ENCODE data around the gene HHIP. TPM values are rescaled to one million over a fixed set of nuclear protein-coding genes. Genes with fewer than 3 reads are reported as not detected.

HHIP gene
- total RNA-seq, 2 experiments from 2014 or later = not detected

GRCh38 chr4:144696376-144696775, 50.4 kb downstream of the HHIP start:
- H3K9me3 Mint-ChIP-seq = no peaks in the 10 kb centered on the region
- H3K4me3 Mint-ChIP-seq = no peak overlapping the region
- H3K4me1 Mint-ChIP-seq (ENCODE audit: low read depth) = no peaks in the 10 kb centered on the region
- CTCF ChIA-PET = no interaction called here
- intact Hi-C loops (cut with micrococcal nuclease) = no loop called here
- H3K36me3 Mint-ChIP-seq = no peaks in the 10 kb centered on the region
- H3K27me3 Mint-ChIP-seq = no peaks in the 10 kb centered on the region
- no peak for DNase-seq
- POLR2A ChIA-PET = no interaction called here
- no peak overlapping the region for H3K27ac Mint-ChIP-seq

DNA sequence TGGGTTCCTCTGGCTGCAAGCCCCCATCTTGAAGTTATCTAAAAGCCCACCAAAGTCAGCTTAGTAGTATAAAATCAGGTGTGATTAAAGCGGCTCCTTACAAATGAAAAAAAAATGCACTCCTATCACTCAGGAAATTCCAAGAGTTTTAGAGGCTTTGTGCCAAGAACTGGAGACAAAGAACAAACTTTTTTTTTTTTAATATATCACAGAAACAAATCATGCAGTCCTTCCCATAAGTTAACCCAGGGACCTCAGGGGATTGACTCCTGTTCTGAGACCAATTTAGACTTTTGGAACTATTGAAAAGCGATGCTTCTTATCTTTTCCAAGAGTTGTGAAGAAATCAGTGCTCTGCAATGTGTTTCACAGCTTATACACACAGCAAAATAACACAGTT, 53.6 kb downstream of the HHIP start:
- H3K4me3 Mint-ChIP-seq = no peak overlapping the region
- no peak for DNase-seq
- no peak overlapping the region for H3K27ac Mint-ChIP-seq
- no peaks in the 10 kb centered on the region for H3K27me3 Mint-ChIP-seq
- H3K36me3 Mint-ChIP-seq = no peaks in the 10 kb centered on the region
- ChIA-PET POLR2A (no interaction called here), CTCF (no interaction called here)
- intact Hi-C loops (cut with micrococcal nuclease) = no loop called here
- H3K4me1 Mint-ChIP-seq (ENCODE audit: low read depth) = no peaks in the 10 kb centered on the region
- H3K9me3 Mint-ChIP-seq = no peaks in the 10 kb centered on the region

GRCh38 chr4:144701683-144702233, 55.8 kb downstream of the HHIP start:
- DNase-seq = no peak
- H3K36me3 Mint-ChIP-seq = no peaks in the 10 kb centered on the region
- intact Hi-C loops (cut with micrococcal nuclease) = no loop called here
- no peaks in the 10 kb centered on the region for H3K27me3 Mint-ChIP-seq
- ChIA-PET POLR2A (no interaction called here), CTCF (no interaction called here)
- no peak overlapping the region for H3K27ac Mint-ChIP-seq
- no peaks in the 10 kb centered on the region for H3K9me3 Mint-ChIP-seq
- no peaks in the 10 kb centered on the region for H3K4me1 Mint-ChIP-seq (ENCODE audit: low read depth)
- no peak overlapping the region for H3K4me3 Mint-ChIP-seq

DNA sequence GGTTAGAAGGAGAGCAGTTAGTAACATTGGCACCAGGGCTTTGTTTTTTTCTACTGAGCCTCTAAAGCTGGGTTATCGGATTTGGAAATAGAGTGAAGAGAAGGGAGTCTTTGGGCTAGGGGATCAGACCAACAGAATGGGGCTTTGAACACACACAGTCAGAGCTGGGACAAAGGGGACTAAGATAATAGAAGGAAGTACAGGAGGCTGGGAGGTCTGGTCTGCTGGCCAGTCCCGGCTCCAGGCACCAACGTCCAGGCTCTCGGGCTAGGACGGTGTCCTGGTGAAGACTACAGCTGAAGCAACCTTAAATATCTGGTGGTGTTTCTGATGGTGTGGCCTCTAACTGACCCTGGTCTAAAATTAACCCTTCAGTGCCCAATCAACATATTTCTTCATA, 57.5 kb downstream of the HHIP start:
- H3K27ac Mint-ChIP-seq = no peak overlapping the region
- no peak for DNase-seq
- no peaks in the 10 kb centered on the region for H3K36me3 Mint-ChIP-seq

GRCh38 chr4:144705601-144706590, 59.9 kb downstream of the HHIP start:
- intact Hi-C loops (cut with micrococcal nuclease) = no loop called here
- H3K9me3 Mint-ChIP-seq = no peaks in the 10 kb centered on the region
- no peak overlapping the region for H3K27ac Mint-ChIP-seq
- CTCF ChIA-PET = no interaction called here
- H3K4me3 Mint-ChIP-seq = no peak overlapping the region
- no peaks in the 10 kb centered on the region for H3K27me3 Mint-ChIP-seq
- no peaks in the 10 kb centered on the region for H3K36me3 Mint-ChIP-seq
- no peaks in the 10 kb centered on the region for H3K4me1 Mint-ChIP-seq (ENCODE audit: low read depth)
- POLR2A ChIA-PET = no interaction called here
- no peak for DNase-seq

More for the DNA sequence above, 57.5 kb downstream of the HHIP start:
- Mint-ChIP-seq H3K9me3 (no peaks in the 10 kb centered on the region), H3K4me3 (no peak overlapping the region), H3K27me3 (no peaks in the 10 kb centered on the region), H3K4me1 (ENCODE audit: low read depth) (no peaks in the 10 kb centered on the region)
- CTCF ChIA-PET = no interaction called here
- POLR2A ChIA-PET = no interaction called here
- intact Hi-C loops (cut with micrococcal nuclease) = no loop called here

DNA sequence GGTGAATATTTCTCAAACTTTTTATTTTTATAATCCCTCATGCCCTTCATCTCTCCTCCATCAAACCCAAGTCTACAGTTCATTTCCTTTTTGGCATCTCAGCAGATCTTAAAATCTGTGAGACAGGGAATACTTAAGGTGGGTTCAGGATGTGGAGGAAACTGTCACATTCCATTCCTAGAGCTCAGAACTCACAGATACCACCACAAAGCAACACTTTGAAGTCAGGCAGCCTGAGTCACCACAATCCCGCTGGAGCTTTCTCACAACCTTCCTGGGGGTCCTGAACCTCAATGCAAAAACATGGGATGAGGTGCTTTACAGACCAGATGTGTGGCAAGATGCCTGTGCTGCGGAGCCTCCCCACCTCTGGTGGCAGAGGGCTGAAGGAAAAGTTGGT, 63.2 kb downstream of the HHIP start:
- Mint-ChIP-seq H3K36me3 (no peaks in the 10 kb centered on the region), H3K4me1 (ENCODE audit: low read depth) (no peaks in the 10 kb centered on the region), H3K4me3 (no peak overlapping the region), H3K9me3 (no peaks in the 10 kb centered on the region), H3K27me3 (no peaks in the 10 kb centered on the region), H3K27ac (no peak overlapping the region)
- no peak for DNase-seq
- CTCF ChIA-PET = interaction anchor here (0.7 kb wide), 1 partner anchor 10 kb away, joined by 3 read pairs; no protein-coding TSS in a partner anchor
- POLR2A ChIA-PET = no interaction called here
- intact Hi-C loops (cut with micrococcal nuclease) = no loop called here

- H3K4me3 Mint-ChIP-seq = no peak overlapping the region
- DNase-seq = no peak
- H3K4me1 Mint-ChIP-seq (ENCODE audit: low read depth) = no peaks in the 10 kb centered on the region
- CTCF ChIA-PET = no interaction called here
- intact Hi-C loops (cut with micrococcal nuclease) = no loop called here
- no peaks in the 10 kb centered on the region for H3K9me3 Mint-ChIP-seq
- H3K36me3 Mint-ChIP-seq = no peaks in the 10 kb centered on the region
- POLR2A ChIA-PET = no interaction called here
- H3K27me3 Mint-ChIP-seq = no peaks in the 10 kb centered on the region
- no peak overlapping the region for H3K27ac Mint-ChIP-seq
Measured at GRCh38 chr4:144709793-144710525, 64.0 kb downstream of the HHIP start.

DNA sequence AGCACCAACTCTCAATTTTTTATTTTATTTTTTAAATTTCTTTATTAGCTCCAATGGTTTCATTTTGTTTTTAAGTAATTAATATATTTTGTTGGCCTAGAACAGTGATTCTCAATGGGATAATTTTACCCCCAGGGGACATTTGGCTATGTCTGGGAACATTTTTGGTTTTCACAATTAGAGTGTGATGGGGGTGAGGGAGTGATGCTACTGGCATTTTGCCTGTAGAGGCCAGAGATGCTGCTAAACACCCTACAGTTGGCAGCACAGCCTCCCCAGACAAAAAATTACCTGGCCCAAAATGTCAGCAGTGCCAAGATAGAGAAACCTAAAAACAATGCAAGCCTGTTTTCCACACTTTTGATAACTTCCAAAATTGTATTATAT, 64.6 kb downstream of the HHIP start:
- Mint-ChIP-seq H3K4me3 (no peak overlapping the region), H3K9me3 (no peaks in the 10 kb centered on the region), H3K36me3 (no peaks in the 10 kb centered on the region), H3K4me1 (ENCODE audit: low read depth) (no peaks in the 10 kb centered on the region), H3K27ac (no peak overlapping the region), H3K27me3 (no peaks in the 10 kb centered on the region)
- DNase-seq = no peak
- intact Hi-C loops (cut with micrococcal nuclease) = no loop called here
- CTCF ChIA-PET = no interaction called here
- POLR2A ChIA-PET = no interaction called here

DNA sequence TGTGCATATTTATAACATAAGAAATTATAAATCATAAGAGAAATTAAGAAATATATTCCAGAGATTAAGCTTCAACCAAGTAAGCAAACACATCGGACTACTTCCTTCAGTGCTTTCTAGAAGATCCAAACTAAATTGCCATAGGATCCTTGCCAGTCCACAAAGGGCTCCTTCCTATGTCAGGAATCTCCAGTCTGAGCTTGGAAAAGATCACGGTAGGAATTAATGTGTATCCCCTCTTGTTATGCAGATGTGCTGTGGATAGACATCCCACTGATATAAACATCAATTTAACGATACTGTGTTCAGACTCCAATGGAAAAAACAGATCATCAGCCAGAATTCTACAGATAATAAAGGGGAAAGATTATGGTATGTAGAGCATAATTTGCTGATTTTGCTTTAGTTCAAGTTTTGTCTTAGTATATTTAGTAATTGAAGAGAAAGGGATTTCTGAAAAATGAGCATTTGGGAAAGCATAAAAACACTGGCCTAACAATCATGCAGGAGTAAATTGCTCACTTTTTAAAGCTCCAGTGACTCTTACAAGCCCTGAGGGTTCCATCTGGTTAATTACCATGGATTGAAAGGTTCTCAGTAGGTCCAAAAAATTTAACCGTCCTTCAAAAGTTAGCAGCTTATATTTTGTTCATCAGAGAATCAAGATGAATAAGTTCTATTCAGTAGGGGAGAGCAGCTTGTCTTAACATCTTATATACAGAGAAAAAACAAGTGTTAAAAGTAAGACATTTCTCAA, 65.9 kb downstream of the HHIP start:
- no peak overlapping the region for H3K4me3 Mint-ChIP-seq
- no peak for DNase-seq
- H3K27me3 Mint-ChIP-seq = no peaks in the 10 kb centered on the region
- H3K27ac Mint-ChIP-seq = no peak overlapping the region
- no peaks in the 10 kb centered on the region for H3K36me3 Mint-ChIP-seq
- POLR2A ChIA-PET = no interaction called here
- intact Hi-C loops (cut with micrococcal nuclease) = no loop called here
- H3K4me1 Mint-ChIP-seq (ENCODE audit: low read depth) = no peaks in the 10 kb centered on the region
- no peaks in the 10 kb centered on the region for H3K9me3 Mint-ChIP-seq
- CTCF ChIA-PET = no interaction called here

DNA sequence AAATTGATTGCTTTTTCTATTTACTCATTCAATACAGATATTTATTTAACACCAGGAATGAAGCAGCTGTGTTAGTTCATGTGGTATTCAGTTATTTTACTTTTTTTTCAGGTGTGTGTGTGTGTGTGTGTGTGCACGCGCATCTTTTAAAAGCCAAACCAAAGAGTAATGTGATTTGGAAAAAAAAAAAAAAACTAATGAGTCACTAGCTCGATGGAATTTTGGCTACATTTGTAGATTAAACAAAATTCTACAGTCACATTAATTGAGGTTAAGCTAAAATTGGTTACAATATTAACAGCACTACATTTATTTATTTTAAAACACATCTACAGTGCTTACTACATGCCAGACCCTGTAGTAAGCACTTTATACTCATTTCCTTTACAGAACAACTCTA, 66.8 kb downstream of the HHIP start:
- Mint-ChIP-seq H3K36me3 (no peaks in the 10 kb centered on the region), H3K27me3 (no peaks in the 10 kb centered on the region), H3K27ac (no peak overlapping the region), H3K4me3 (no peak overlapping the region), H3K9me3 (no peaks in the 10 kb centered on the region), H3K4me1 (ENCODE audit: low read depth) (no peaks in the 10 kb centered on the region)
- no peak for DNase-seq
- CTCF ChIA-PET = no interaction called here
- intact Hi-C loops (cut with micrococcal nuclease) = no loop called here
- POLR2A ChIA-PET = no interaction called here

DNA sequence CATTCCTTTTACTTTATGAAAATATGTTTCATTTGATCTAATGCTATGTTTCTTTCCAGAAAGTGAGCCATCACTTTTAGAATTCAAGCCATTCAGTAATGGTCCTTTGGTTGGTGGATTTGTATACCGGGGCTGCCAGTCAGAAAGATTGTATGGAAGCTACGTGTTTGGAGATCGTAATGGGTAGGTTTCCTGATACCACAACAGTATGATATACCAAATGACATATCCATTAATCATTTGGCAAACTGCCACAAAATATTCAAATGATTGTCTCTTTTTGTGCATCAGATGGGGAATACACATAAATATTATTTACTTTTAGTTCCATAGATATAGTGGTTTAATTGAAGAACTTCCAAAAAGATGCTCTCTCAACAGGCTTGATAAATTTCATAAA, 68.2 kb downstream of the HHIP start:
- H3K4me1 Mint-ChIP-seq (ENCODE audit: low read depth) = no peaks in the 10 kb centered on the region
- H3K36me3 Mint-ChIP-seq = no peaks in the 10 kb centered on the region
- H3K9me3 Mint-ChIP-seq = no peaks in the 10 kb centered on the region
- no peak for DNase-seq
- intact Hi-C loops (cut with micrococcal nuclease) = no loop called here
- H3K4me3 Mint-ChIP-seq = no peak overlapping the region
- POLR2A ChIA-PET = no interaction called here
- no peaks in the 10 kb centered on the region for H3K27me3 Mint-ChIP-seq
- CTCF ChIA-PET = no interaction called here
- H3K27ac Mint-ChIP-seq = no peak overlapping the region

- ChIA-PET CTCF (no interaction called here), POLR2A (no interaction called here)
- no peaks in the 10 kb centered on the region for H3K36me3 Mint-ChIP-seq
- H3K4me1 Mint-ChIP-seq (ENCODE audit: low read depth) = no peaks in the 10 kb centered on the region
- H3K27ac Mint-ChIP-seq = no peak overlapping the region
- DNase-seq = no peak
- intact Hi-C loops (cut with micrococcal nuclease) = no loop called here
- no peaks in the 10 kb centered on the region for H3K27me3 Mint-ChIP-seq
- no peak overlapping the region for H3K4me3 Mint-ChIP-seq
- H3K9me3 Mint-ChIP-seq = no peaks in the 10 kb centered on the region
Measured at GRCh38 chr4:144715230-144715629, 69.3 kb downstream of the HHIP start.
